RWPE1 (cell line): Measurements from ENCODE around the gene ANKRD44.

Experiments
- CTCF ChIA-PET: fragments of 350-600 bp; sonication (Branson Sonifier 250); formaldehyde crosslinking; extraction: SDS; loops from one replicate; lab custom pipeline; 2021; lab: Yijun Ruan, JAX
- POLR2A ChIA-PET: fragments of 400-600 bp; formaldehyde crosslinking; extraction: SDS; loops from one replicate; lab custom pipeline; 2020; ENCODE audit warnings: antibody characterized with exemption; ENCODE audit not compliant: low non-redundant PET; lab: Yijun Ruan, JAX
- DNase-seq: peaks from one replicate; pipeline ENCODE4 v3.0.0; 2012; ENCODE audit warnings: low spot score
- H3K27ac ChIP-seq: fragments of 450-650 bp; 2 replicates; pipeline ENCODE4 v1.5.1; 2017
- CTCF ChIP-seq: fragments of 450-650 bp; conservative IDR thresholded peaks from 2 replicates; pipeline ENCODE4 v1.5.1; 2017; ENCODE audit warnings: low read depth, mild to moderate bottlenecking

ANKRD44 gene

GRCh38 chr2:197223451-197223850, 87.1 kb downstream of the ANKRD44 start:
- TF ChIP-seq CTCF, result no peak
- CTCF ChIA-PET, result no interaction called here
- POLR2A ChIA-PET, result no interaction called here
- H3K27ac ChIP-seq, result no peak overlapping the region
- DNase-seq, result no peak

- H3K27ac ChIP-seq, result no peak overlapping the region
- ChIA-PET POLR2A (interaction anchor here (0.6 kb wide), 1 partner anchor 281 kb away, joined by 3 read pairs; the partner anchor contains the start of gene HSPE1), CTCF (no interaction called here)
- no peak for TF ChIP-seq CTCF
- no peak for DNase-seq
Observed at GRCh38 chr2:197219636-197220035, 90.9 kb downstream of the ANKRD44 start.

GRCh38 chr2:197217541-197217940, 93.0 kb downstream of the ANKRD44 start:
- TF ChIP-seq CTCF, result no peak
- no peak for DNase-seq
- ChIA-PET POLR2A (no interaction called here), CTCF (no interaction called here)
- no peak overlapping the region for H3K27ac ChIP-seq

- CTCF ChIA-PET, result interaction anchor here (0.6 kb wide), 2 partner anchors 24 to 788 kb away, joined by 3 to 4 read pairs; no protein-coding TSS in a partner anchor
- no peak for DNase-seq
Observed at GRCh38 chr2:197216361-197216979, 94.1 kb downstream of the ANKRD44 start.

GRCh38 chr2:197215748-197216360, 94.7 kb downstream of the ANKRD44 start:
- ChIA-PET CTCF (no interaction called here), POLR2A (no interaction called here)
- peak; percentile 20 for DNase-seq
- no peak overlapping the region for H3K27ac ChIP-seq
- no peak for TF ChIP-seq CTCF

More at GRCh38 chr2:197216361-197216979, 94.1 kb downstream of the ANKRD44 start:
- H3K27ac ChIP-seq, result no peak overlapping the region
- no peak for TF ChIP-seq CTCF
- POLR2A ChIA-PET, result no interaction called here

GRCh38 chr2:197212344-197213262, 98.0 kb downstream of the ANKRD44 start:
- TF ChIP-seq CTCF, result no peak
- H3K27ac ChIP-seq, result no peak overlapping the region
- POLR2A ChIA-PET, result no interaction called here
- CTCF ChIA-PET, result no interaction called here
- DNase-seq, result no peak
